Right kidney (tissue), 1 donor: Measurements from ENCODE around the gene KLC3.
A peak's percentile ranks its signal among the peaks of the same experiment; 100 is the strongest.

Experiments used
- DNase-seq: peaks from one replicate; pipeline ENCODE4 v3.0.0-alpha.2; 2016

Gene KLC3

DNA sequence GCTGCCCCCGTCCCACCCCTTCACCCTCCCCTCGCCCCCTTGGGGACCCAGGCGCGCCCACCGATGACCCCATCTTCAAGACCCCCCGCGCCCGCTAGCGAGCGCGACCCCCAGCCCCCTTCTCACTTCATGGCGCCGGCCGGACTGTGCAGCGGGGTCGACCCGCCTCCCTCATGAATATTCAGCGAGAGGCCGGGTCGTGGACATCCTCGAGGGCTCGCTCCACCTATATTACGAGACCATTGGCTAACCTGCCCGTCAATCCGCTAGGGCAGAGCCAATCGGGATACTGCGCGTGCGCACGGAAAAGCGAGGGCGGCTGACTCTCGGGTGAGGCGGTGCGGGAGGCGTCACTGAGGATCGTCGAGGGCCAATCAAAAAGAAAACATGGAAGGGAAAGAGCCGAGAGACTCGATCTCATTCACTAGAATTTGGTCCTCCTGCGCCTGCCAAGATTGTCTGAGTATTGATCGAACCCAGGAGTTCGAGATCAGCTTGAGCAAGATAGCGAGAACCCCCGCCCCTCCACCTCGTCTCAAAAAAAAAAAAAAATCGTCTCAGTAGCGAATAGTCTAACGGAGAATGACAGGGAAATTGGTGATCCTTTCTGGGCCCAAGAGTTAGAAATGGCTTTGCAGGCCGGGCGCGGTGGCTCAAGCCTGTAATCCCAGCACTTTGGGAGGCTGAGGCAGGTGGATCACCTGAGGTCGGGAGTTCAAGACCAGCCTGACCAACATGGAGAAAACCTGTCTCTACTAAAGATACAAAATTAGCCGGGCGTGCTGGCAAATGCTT lies 30.1 kb downstream of the KLC3 start, which contains the start of gene ERCC2:
Gene ERCC2, minus strand, starts transcription at position 164 of the 795 bp plus-strand sequence. Its CDS starts 33 bp downstream, at position 131.
- peak; percentile 88 for DNase-seq

DNA sequence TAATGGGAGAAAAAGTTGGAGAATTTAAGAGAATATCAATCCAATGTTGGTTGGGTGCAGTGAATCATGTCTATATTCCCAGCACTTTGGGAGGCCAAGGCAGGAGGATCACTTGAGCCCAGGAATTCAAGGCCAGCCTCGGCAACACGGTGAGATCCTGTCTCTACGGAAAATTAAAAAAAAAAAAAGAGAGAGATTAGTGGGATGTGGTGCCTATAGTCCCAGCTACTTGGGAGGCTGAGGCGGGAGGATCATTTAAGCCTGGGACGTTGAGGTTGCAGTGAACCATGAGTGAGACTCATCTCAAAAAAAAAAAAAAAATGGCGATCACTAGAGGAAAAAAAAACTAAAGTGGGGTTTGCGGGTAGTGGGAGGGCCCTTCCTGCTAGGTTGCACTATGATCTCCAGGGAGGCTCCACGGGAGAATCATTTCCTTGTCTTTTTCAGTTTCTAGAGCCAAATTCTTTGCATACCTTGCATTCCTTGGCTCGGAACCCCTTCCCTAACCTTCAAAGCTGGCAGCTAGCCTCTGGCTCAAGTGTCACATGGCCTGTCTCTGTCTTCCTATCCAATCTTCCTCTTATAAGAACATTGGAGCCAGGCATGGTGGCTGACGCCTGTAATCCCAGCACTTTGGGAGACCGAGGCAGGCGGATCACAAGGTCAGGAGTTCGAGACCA lies 35.6 kb downstream of the KLC3 start:
- peak; percentile 39 for DNase-seq

DNA sequence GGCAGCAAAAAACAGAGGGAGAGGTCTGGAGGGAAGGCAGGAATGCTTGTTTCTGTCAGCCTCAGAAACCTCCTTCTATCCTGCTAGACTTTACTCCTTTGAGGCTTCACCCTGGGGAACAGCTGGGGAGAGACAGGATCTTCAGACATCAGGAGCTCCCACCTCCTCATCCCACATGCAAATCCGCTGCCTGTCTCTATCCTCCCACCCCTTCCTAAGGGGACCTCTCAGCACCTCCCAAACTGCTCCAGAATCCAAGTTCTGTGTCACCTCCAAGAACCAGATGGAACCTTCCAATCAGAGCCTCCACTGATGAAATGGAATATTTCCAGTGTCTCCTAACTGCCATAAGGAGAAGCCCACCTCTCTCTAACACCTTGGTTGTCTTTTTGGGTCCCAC lies 39.6 kb downstream of the KLC3 start:
- DNase-seq, result no peak

DNA sequence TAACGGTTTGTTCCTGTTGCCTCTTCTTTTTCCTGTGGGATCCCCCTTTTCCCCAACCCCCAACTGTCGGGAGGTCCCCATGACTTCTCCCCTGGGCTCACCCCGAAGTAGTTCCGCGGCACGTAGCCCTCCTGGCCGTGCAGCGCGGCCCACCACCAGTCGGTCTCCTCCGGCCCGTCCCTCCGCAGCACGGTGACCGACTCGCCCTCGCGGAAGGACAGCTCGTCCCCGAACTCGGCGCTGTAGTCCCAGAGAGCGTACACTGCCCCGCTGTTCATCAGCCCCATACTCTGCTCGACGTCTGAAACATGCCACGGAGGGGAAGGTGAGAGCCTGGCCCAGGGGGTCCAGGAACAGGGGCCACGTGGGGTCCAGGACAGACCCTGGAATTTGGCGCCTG lies 41.9 kb downstream of the KLC3 start:
- DNase-seq, result no peak

DNA sequence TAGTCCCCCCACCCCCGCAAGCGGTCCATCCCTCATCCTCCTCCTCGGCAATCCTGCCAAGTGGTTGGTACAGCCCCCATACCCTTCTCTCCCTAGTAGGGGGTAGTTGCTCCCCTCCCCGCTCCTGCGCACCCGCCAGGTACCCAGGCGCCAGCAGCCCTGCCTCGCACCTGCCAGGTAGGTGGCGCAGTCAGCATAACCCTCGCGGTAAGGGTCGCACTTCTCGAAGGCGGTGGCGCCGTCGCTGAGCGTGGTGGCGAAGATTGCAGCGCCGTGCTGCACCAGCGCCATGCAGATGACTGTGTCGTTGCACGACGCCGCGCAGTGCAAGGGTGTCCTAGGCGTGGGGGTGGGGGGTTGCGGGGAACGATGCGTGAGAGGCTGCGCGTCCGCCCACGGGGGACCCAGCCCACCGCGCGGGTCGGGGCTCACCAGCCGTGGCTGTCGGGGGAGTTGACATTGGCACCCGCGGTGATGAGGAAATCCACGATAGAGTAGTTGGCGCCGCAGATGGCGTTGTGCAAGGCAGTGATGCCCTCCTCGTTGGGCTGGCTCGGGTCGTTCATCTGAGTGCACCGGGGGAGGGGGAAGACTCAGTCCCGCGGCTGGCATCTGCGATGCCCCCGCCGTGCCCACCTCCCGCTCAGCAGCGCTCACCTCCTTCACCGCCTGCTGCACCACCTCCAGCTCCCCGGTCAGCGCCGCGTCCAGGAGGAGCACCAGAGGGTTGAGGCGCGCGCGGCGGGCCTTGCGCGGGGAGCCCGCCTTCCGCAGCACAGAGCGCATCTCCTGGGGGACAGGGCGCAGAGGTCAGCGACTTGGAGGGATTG lies 45.1 kb downstream of the KLC3 start:
- DNase-seq, result no peak

GRCh38 chr19:45391346-45391745 lies 50.8 kb downstream of the KLC3 start:
- no peak for DNase-seq

DNA sequence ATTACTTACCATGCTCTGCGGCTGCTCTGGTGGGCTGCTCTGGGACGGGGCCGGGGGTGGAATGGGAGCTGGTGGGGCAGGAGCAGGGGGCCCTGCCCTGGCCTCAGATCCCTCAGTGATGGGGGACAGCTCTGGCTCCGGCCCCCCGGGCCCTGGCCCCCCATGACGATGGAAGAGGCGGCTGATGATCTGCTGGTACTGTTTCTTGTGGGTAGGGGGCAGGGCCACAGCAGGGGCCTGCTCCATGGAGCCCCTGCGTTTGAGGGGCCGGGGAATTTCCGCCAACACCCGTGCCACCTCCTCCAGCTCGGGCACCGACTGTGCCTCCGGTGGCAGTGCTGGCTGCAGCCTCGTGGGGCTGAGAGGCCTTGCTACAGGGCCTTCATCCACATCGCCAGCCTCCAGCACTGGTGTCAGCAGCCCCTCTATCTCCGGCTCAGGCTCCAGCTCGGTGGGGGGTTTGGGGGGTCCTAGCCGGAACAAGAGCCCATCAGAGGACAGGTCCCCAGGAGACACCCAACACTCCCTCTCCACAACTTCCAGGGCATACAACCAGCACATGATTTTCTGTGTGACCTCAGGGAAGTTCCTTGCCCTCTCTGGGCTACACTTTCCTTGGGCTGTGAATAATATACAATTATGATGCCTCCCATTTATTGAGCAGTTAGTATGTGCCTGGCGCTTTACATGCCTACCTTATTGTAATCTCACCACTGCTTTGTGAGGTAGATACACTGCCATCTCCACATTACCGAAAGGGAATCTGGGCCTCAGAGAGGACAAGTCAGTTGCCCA lies 51.5 kb downstream of the KLC3 start:
- no peak for DNase-seq

- DNase-seq, result peak; percentile 34
These were observed 55.5 kb downstream of the KLC3 start for GRCh38 chr19:45395821-45396617.

GRCh38 chr19:45400192-45400591 lies 59.6 kb downstream of the KLC3 start:
- DNase-seq, result no peak
